Heart right ventricle (tissue), 16 donors: ENCODE data around the gene MAPK6. TPM values are rescaled to one million over a fixed set of nuclear protein-coding genes. Genes with fewer than 3 reads are reported as not detected.

Experiments used
- ATAC-seq, 8 donors: fragments of 200-7000 bp; cut with Tn5 transposase; one replicate each; pipeline ENCODE4 v1.9.1; 2020; ENCODE audit warnings: mild to moderate bottlenecking in 8 of 8, moderate library complexity in 8 of 8, moderate number of reproducible peaks in 1 of 8
- DNase-seq, 2 donors: peaks; one replicate each; pipeline ENCODE4 v3.0.0-alpha.2; 2020
- H3K27ac ChIP-seq, 10 donors: fragments of 200-600 bp; sonication (generic) in 2 of 10; one replicate each; pipeline versions ENCODE4 v1.5.0 to v1.8.0; 2020 to 2022; ENCODE audit warnings: mild to moderate bottlenecking in 3 of 10
- H3K27me3 ChIP-seq, 7 donors: fragments of 200-600 bp; one replicate each; pipeline ENCODE4 v1.8.0; 2021 to 2022; ENCODE audit warnings: mild to moderate bottlenecking in 2 of 7
- H3K36me3 ChIP-seq, 9 donors: fragments of 200-600 bp; sonication (generic) in 1 of 9; one replicate each; pipeline versions ENCODE4 v1.5.0 to v1.8.0; 2020 to 2022; ENCODE audit warnings: mild to moderate bottlenecking in 2 of 9
- H3K4me1 ChIP-seq, 9 donors: fragments of 200-600 bp; sonication (generic) in 1 of 9; one replicate each; pipeline versions ENCODE4 v1.5.0 to v1.8.0; 2020 to 2022; ENCODE audit warnings: mild to moderate bottlenecking in 4 of 9
- H3K4me3 ChIP-seq, 10 donors: fragments of 200-600 bp; sonication (generic) in 2 of 10; one replicate each; pipeline versions ENCODE4 v1.5.0 to v1.8.0; 2020 to 2022; ENCODE audit warnings: mild to moderate bottlenecking in 7 of 10, moderate library complexity in 2 of 10
- H3K9me3 ChIP-seq, 11 donors: fragments of 200-600 bp in 10 of 11; sonication (generic) in 2 of 11; one replicate each; pipeline versions ENCODE4 v1.5.0 to v1.8.0; 2013 to 2022; ENCODE audit warnings: mild to moderate bottlenecking in 2 of 11, control low read depth in 1 of 11, moderate library complexity in 1 of 11
- WGBS, 2 donors: extraction: QIAGEN DNeasy Blood & Tissue Kit; methylation state at CpG; one replicate each; pipeline ENCODE4 v1.1.7; 2013; ENCODE audit warnings: inconsistent platforms in 1 of 2; 5-methylcytosine and 5-hydroxymethylcytosine counted together
- intact Hi-C, 10 donors: fragments of 100-400 bp; cut with DNase I; formaldehyde crosslinking; loops; one replicate each; pipeline versions ENCODE4 v1.11.1 to v1.14.2; 2022
- polyA plus RNA-seq, 2 donors: library from polyadenylated mRNA; stranded (reverse); fragments of 200-250 nt; gene quantifications; one replicate each; pipeline ENCODE4 v1.2.3, GENCODE V29; 2013
- total RNA-seq, 10 donors: library from RNA; stranded (reverse); fragmentation: NEBNext Ultra II Directional in 3 of 10; extraction: Animal tissue kit (Norgen Biotek cat#: 25700) in 3 of 10; gene quantifications; one replicate each; pipeline versions ENCODE4 v1.2.1 to v1.2.4, GENCODE V29; 2021 to 2023
- TF ChIP-seq, protein P1 (sequence below), 9 donors: fragments of 200-600 bp; sonication (generic) in 2 of 9; IDR thresholded peaks; one replicate each; pipeline versions ENCODE4 v1.5.0 to v1.8.0; 2021 to 2022; ENCODE audit warnings: antibody characterized with exemption in 9 of 9, mild to moderate bottlenecking in 5 of 9, moderate library complexity in 1 of 9
- donor health status: Arrhythmogenic right ventricular cardiomyopathy.
- donor health status: ischemic (EF 13 %, LVEDD 7.1; RV severe dilation, severe dysfunction).
- donor health status: healthy with polysubstance abuse.
- donor health status: DM: no; HTN: yes; CAD: no.
- donor health status: DM: no; HTN: no; CAD: no.
- donor health status: ischemic (EF 25% LVEDD 6.9; RV normal size, moderate dysfunction).
- donor health status: ischemic (EF 25% LVEDD 5.7; RV mildly dilated, moderate dysfunction).
- donor health status: healthy.
- donor health status: DM: yes; HTN: yes; CAD: no.
- donor health status: Ischemic cardiomyopathy.
- donor health status: ischemic (EF 35%, LVEDD 5.7; RV mildly dilated, moderate dysfunction).
- donor health status: nonischemic (EF 11% LVEDD 7.7; RV severe dilation, severe dysfunction).
- donor health status: DM: yes; HTN: yes; CAD: no.
- donor health status: PGD.
- donor health status: ischemic (EF 29% LVEDD 5.4; RV normal size, mild dysfunction).
- donor health status: nonischemic (EF 23%, LVEDD 6.1; RV moderate dilation, normal function).

The MAPK6 gene
- total and polyA plus RNA-seq, 12 donors, result 4.2 to 21.8 (median 17.9) TPM

- ATAC-seq (peak in 1 of 8 donors; percentile 12), DNase-seq (no peak)
- WGBS, 2 donors, result 45 to 49% methylated on average over 32 of the region's 32 CpGs
- Histone ChIP-seq H3K27me3 (peaks cover 9 to 53% (median 39%) of the 10 kb centered on the region in 7 donors), H3K4me3 (peak overlapping the region; percentile 15 to 53 (median 42)), H3K4me1 (peaks cover 0 to 11% (median 10%) of the 10 kb centered on the region in 9 donors), H3K27ac (no peak overlapping the region), H3K36me3 (no peaks in the 10 kb centered on the region), H3K9me3 (no peaks in the 10 kb centered on the region)
- intact Hi-C loops, result no loop called here
- TF ChIP-seq, protein P1, sequence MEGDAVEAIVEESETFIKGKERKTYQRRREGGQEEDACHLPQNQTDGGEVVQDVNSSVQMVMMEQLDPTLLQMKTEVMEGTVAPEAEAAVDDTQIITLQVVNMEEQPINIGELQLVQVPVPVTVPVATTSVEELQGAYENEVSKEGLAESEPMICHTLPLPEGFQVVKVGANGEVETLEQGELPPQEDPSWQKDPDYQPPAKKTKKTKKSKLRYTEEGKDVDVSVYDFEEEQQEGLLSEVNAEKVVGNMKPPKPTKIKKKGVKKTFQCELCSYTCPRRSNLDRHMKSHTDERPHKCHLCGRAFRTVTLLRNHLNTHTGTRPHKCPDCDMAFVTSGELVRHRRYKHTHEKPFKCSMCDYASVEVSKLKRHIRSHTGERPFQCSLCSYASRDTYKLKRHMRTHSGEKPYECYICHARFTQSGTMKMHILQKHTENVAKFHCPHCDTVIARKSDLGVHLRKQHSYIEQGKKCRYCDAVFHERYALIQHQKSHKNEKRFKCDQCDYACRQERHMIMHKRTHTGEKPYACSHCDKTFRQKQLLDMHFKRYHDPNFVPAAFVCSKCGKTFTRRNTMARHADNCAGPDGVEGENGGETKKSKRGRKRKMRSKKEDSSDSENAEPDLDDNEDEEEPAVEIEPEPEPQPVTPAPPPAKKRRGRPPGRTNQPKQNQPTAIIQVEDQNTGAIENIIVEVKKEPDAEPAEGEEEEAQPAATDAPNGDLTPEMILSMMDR (IDR thresholded peaks at IDR 0.05), result no peak
Observed at GRCh38 chr15:52111517-52112202, 92.6 kb downstream of the MAPK6 start.

DNA sequence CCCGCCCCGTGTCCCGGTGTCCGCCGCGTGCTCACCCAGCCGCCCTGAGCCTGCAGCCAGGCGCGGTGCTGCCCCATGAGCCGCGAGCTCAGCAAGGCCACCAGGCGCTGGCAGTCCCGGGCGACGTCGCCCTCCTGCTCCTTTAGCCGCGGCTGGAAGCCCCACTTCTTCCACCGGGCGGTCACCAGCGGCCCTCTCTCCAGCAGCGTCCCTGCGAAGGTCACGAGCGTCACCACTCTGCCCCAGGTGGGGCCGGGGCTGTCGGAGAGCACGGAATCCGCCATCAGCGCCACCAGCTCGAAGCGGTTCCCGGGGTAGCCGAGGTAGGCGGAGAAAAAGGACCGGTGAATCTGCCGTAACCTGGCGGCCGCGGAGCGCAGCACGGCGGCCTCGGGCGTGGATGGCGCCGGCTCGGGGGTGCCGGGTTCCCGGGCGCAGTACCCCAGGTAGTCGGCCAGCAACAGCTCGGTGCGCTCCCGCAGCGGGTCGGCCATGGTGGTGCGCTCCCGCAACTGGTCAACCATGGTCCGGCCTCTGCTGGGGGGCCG, 93.3 kb downstream of the MAPK6 start:
- peak in 7 of 8 donors; percentile 37 to 74 (median 61) for ATAC-seq
- WGBS, 2 donors, result 2 to 3% methylated on average over 61 of the region's 61 CpGs
- Histone ChIP-seq H3K4me3 (peak overlapping the region; percentile 15 to 53 (median 42)), H3K27ac (no peak overlapping the region), H3K4me1 (peaks cover 0 to 11% (median 10%) of the 10 kb centered on the region in 9 donors), H3K27me3 (peaks cover 9 to 53% (median 39%) of the 10 kb centered on the region in 7 donors), H3K36me3 (no peaks in the 10 kb centered on the region), H3K9me3 (no peaks in the 10 kb centered on the region)
- intact Hi-C loops, result no loop called here
- TF ChIP-seq, protein P1 (IDR thresholded peaks at IDR 0.05), result peak in 1 of 9 donors; percentile 8
- DNase-seq, result peak in 1 of 2 donors; percentile 27

DNA sequence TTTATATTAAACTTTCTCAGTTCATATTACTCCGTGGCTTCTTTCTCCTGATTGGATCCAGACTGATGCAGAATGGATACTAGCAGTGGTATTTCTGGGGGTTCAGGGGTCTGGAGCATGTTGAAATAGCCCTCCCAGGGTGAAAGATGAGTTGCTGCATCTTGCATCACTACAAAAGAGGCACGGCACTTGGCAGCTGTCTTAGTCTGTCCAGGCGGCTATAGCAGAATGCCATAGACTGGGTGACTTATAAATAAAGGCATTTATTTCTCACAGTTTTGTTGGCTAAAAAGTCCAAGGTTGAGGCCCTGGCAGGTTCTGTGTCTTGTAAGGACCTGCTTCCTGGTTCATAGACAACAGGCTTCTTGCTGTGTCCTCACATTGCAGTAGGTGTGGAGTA, 94.2 kb downstream of the MAPK6 start:
- intact Hi-C loops, result no loop called here
- Histone ChIP-seq H3K27me3 (peaks cover 9 to 53% (median 36%) of the 10 kb centered on the region in 7 donors), H3K4me3 (no peak overlapping the region), H3K4me1 (peaks cover 0 to 11% (median 10%) of the 10 kb centered on the region in 9 donors), H3K36me3 (no peaks in the 10 kb centered on the region), H3K9me3 (no peaks in the 10 kb centered on the region), H3K27ac (no peak overlapping the region)
- no peak for DNase-seq
- 92 to 98% methylated on average over 3 of the region's 3 CpGs for WGBS, 2 donors
- ATAC-seq, result no peak
- TF ChIP-seq, protein P1 (IDR thresholded peaks at IDR 0.05), result no peak

GRCh38 chr15:52113708-52114107, 94.7 kb downstream of the MAPK6 start:
- DNase-seq, result no peak
- intact Hi-C loops, result no loop called here
- TF ChIP-seq, protein P1 (IDR thresholded peaks at IDR 0.05), result no peak
- Histone ChIP-seq H3K27me3 (peaks cover 9 to 51% (median 36%) of the 10 kb centered on the region in 7 donors), H3K36me3 (no peaks in the 10 kb centered on the region), H3K27ac (no peak overlapping the region), H3K9me3 (no peaks in the 10 kb centered on the region), H3K4me3 (no peak overlapping the region), H3K4me1 (peaks cover 0 to 11% (median 10%) of the 10 kb centered on the region in 9 donors)
- no peak for ATAC-seq
